Muscle of leg (tissue), 16 donors: ENCODE measurements around the gene SLC6A17. TPM values are rescaled to one million over a fixed set of nuclear protein-coding genes. Genes with fewer than 3 reads are reported as not detected.

Experiments
- DNase-seq: peaks from one replicate; pipeline ENCODE4 v3.0.0; 2013
- H3K27ac ChIP-seq: one replicate; pipeline ENCODE4 v1.5.1; 2013; ENCODE audit warnings: mild to moderate bottlenecking, low read length, control low read depth
- H3K27me3 ChIP-seq: one replicate; pipeline ENCODE4 v1.6.1; 2013; ENCODE audit warnings: low read length; ENCODE audit not compliant: control insufficient read depth, insufficient read depth
- H3K36me3 ChIP-seq: one replicate; pipeline ENCODE4 v1.6.1; 2013; ENCODE audit warnings: low read length; ENCODE audit not compliant: control insufficient read depth, insufficient read depth
- H3K4me1 ChIP-seq: one replicate; pipeline ENCODE4 v1.6.1; 2013; ENCODE audit warnings: low read length; ENCODE audit not compliant: control insufficient read depth, insufficient read depth
- H3K4me3 ChIP-seq: one replicate; pipeline ENCODE4 v1.5.1; 2013; ENCODE audit warnings: low read length, control low read depth
- H3K9me3 ChIP-seq: replicated peaks from 2 replicates; pipeline ENCODE4 v1.6.1; 2013; ENCODE audit warnings: low read depth, low read length; ENCODE audit not compliant: control insufficient read depth
- WGBS: methylation state at CpG from one replicate; pipeline ENCODE4 v1.1.5; 2013; ENCODE audit warnings: missing lambda C conversion rate; ENCODE audit not compliant: insufficient coverage; 5-methylcytosine and 5-hydroxymethylcytosine counted together
- long read RNA-seq, 11 donors: transcript quantifications; one replicate each; lab custom pipeline, GENCODE V29; 2026
- polyA plus RNA-seq, 8 donors: library from polyadenylated mRNA; unstranded; fragments of 120-200 nt; gene quantifications; one replicate each; pipeline versions ENCODE4 v1.2.1 to v1.2.3, GENCODE V29; 2013; ENCODE audit warnings: inconsistent platforms in 1 of 8, low replicate concordance in 1 of 8; ENCODE audit not compliant: insufficient read length in 8 of 8, insufficient read depth in 1 of 8
- total RNA-seq: library from RNA; stranded (reverse); fragments of 120-200 nt; gene quantifications from one replicate; pipeline ENCODE4 v1.2.4, GENCODE V29; 2013

SLC6A17 gene
- total RNA-seq (0.04 TPM), polyA plus RNA-seq (under 1 TPM; 0.12 to 0.79 (median 0.30) TPM)
- long read RNA-seq, donor 1 = 0 reads
- long read RNA-seq, donor 2 = 0 reads
- long read RNA-seq, donor 3 = 0 reads
- long read RNA-seq, donor 4 = 0 reads
- long read RNA-seq, donor 5 = 0 reads
- long read RNA-seq, donor 6 = 0 reads
- long read RNA-seq, donor 7 = 0 reads
- long read RNA-seq, donor 8 = 0 reads
- long read RNA-seq, donor 9 = 0 reads
- long read RNA-seq, donor 10 = 0 reads
- long read RNA-seq, donor 11 = 0 reads

- under 1% methylated on average over 104 of the region's 104 CpGs for WGBS
- Histone ChIP-seq H3K27me3 (peaks cover 77% of the 10 kb centered on the region), H3K27ac (no peak within 1 kb of the TSS), H3K4me1 (no peaks in the 10 kb centered on the region), H3K36me3 (no peaks in the 10 kb centered on the region), H3K4me3 (no peak within 1 kb of the TSS), H3K9me3 (no peaks in the 10 kb centered on the region)
- peak; percentile 5 for DNase-seq
Measured at GRCh38 chr1:110150330-110151174, at the start of gene SLC6A17. Gene SLC6A17 (plus strand): TSS chr1:110150494. CDS start chr1:110166930, 16,436 bp downstream.

GRCh38 chr1:110102081-110102480, 48.2 kb upstream of the SLC6A17 start:
- H3K27ac ChIP-seq = no peak overlapping the region

GRCh38 chr1:110106013-110106941, 44.0 kb upstream of the SLC6A17 start:
- no peaks in the 10 kb centered on the region for H3K36me3 ChIP-seq
- H3K27me3 ChIP-seq = peaks cover 18% of the 10 kb centered on the region
- H3K27ac ChIP-seq = no peak overlapping the region
- DNase-seq = peak; percentile 72
- 9% methylated on average over 7 of the region's 8 CpGs for WGBS
- H3K4me1 ChIP-seq = peaks cover 13% of the 10 kb centered on the region
- no peak overlapping the region for H3K4me3 ChIP-seq
- H3K9me3 ChIP-seq = no peaks in the 10 kb centered on the region

More at GRCh38 chr1:110102081-110102480, 48.2 kb upstream of the SLC6A17 start:
- no peaks in the 10 kb centered on the region for H3K9me3 ChIP-seq
- peak; percentile 26 for DNase-seq
- H3K36me3 ChIP-seq = no peaks in the 10 kb centered on the region
- peaks cover 5% of the 10 kb centered on the region for H3K27me3 ChIP-seq
- WGBS = 21% methylated on average over 5 of the region's 7 CpGs
- H3K4me1 ChIP-seq = peaks cover 15% of the 10 kb centered on the region
- no peak overlapping the region for H3K4me3 ChIP-seq

- H3K9me3 ChIP-seq = no peaks in the 10 kb centered on the region
- WGBS = 48% methylated on average over 7 of the region's 7 CpGs
- no peak overlapping the region for H3K27ac ChIP-seq
- peaks cover 24% of the 10 kb centered on the region for H3K27me3 ChIP-seq
- no peaks in the 10 kb centered on the region for H3K4me1 ChIP-seq
- H3K4me3 ChIP-seq = no peak overlapping the region
- no peaks in the 10 kb centered on the region for H3K36me3 ChIP-seq
- DNase-seq = no peak
Measured at GRCh38 chr1:110107867-110108469, 42.3 kb upstream of the SLC6A17 start.

- H3K9me3 ChIP-seq = no peaks in the 10 kb centered on the region
- no peak overlapping the region for H3K27ac ChIP-seq
- WGBS = 56% methylated on average over 2 of the region's 4 CpGs
- H3K4me1 ChIP-seq = no peaks in the 10 kb centered on the region
- no peak overlapping the region for H3K4me3 ChIP-seq
- peaks cover 42% of the 10 kb centered on the region for H3K27me3 ChIP-seq
- no peaks in the 10 kb centered on the region for H3K36me3 ChIP-seq
- DNase-seq = no peak
Measured at GRCh38 chr1:110111081-110111480, 39.2 kb upstream of the SLC6A17 start.

- Histone ChIP-seq H3K4me3 (no peak within 1 kb of the TSS), H3K9me3 (no peaks in the 10 kb centered on the region), H3K36me3 (no peaks in the 10 kb centered on the region), H3K27me3 (peaks cover 48% of the 10 kb centered on the region), H3K4me1 (no peaks in the 10 kb centered on the region), H3K27ac (no peak within 1 kb of the TSS)
- WGBS = 78% methylated on average over 3 of the region's 5 CpGs
- DNase-seq = no peak
Measured at GRCh38 chr1:110112143-110112542, 38.2 kb upstream of the SLC6A17 start, which contains the start of gene UBL4B. Gene UBL4B (plus strand): TSS chr1:110112443. CDS start chr1:110112535, 92 bp downstream.

GRCh38 chr1:110112656-110113055, 37.6 kb upstream of the SLC6A17 start:
- DNase-seq = no peak
- 67% methylated on average over 7 of the region's 9 CpGs for WGBS
- no peaks in the 10 kb centered on the region for H3K4me1 ChIP-seq
- H3K27me3 ChIP-seq = peaks cover 47% of the 10 kb centered on the region
- no peaks in the 10 kb centered on the region for H3K9me3 ChIP-seq
- H3K36me3 ChIP-seq = no peaks in the 10 kb centered on the region
- H3K4me3 ChIP-seq = no peak overlapping the region
- H3K27ac ChIP-seq = no peak overlapping the region

GRCh38 chr1:110113551-110113950, 36.7 kb upstream of the SLC6A17 start:
- WGBS = 48% methylated on average over 3 of the region's 5 CpGs
- DNase-seq = no peak
- no peaks in the 10 kb centered on the region for H3K9me3 ChIP-seq
- no peaks in the 10 kb centered on the region for H3K36me3 ChIP-seq
- no peak overlapping the region for H3K4me3 ChIP-seq
- H3K4me1 ChIP-seq = peaks cover 1% of the 10 kb centered on the region
- no peak overlapping the region for H3K27ac ChIP-seq
- H3K27me3 ChIP-seq = peaks cover 40% of the 10 kb centered on the region

GRCh38 chr1:110114173-110114572, 36.1 kb upstream of the SLC6A17 start:
- 70% methylated on average over 2 of the region's 5 CpGs for WGBS
- H3K27ac ChIP-seq = no peak overlapping the region
- peaks cover 38% of the 10 kb centered on the region for H3K27me3 ChIP-seq
- H3K9me3 ChIP-seq = no peaks in the 10 kb centered on the region
- H3K4me3 ChIP-seq = no peak overlapping the region
- no peak for DNase-seq
- no peaks in the 10 kb centered on the region for H3K36me3 ChIP-seq
- peaks cover 7% of the 10 kb centered on the region for H3K4me1 ChIP-seq
